ENCODE measurements around the gene GEMIN2.

DNA sequence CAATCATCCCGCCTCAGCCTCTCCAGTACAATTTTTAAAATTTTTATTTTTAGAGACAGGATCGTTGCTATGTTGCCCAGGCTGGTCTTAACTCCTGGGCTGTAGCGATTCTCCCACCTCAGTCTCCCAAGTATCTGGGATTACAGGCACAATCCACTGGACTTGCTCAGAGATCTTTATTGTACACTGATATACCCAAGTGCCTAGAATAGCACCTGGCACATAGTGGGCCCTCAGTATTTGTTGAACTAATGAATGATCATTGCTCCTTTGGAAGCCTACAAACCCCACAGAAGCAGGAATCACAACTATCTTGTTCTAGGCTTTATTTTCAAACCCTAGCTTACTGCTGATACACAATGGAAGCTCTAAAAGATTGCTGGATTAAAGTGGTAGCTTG lies 59.1 kb downstream of the GEMIN2 start:
- TF ChIP-seq CTCF (conservative IDR thresholded peaks at IDR 0.05 in 1 of 2, IDR thresholded peaks at IDR 0.05 in 1 of 2; ENCODE audit: low read depth in 1 of 2, low read length in 2 of 2) = no peak
- no peak for TF ChIP-seq EZH2 (IDR thresholded peaks at IDR 0.05; ENCODE audit: low read length, missing control alignments)
